HG02759 (cell line): ENCODE data around the gene RING1.
"Not testable (repeated sequence)": the region's sequence is repeated elsewhere in the genome, so short reads cannot be mapped to it uniquely, and the experiment has no call there.

Experiments
- ATAC-seq: cut with Tn5 transposase; IDR thresholded peaks from one replicate; pipeline ENCODE4 v1.9.1; 2021; ENCODE audit warnings: mild to moderate bottlenecking, moderate library complexity; ENCODE audit not compliant: unreplicated experiment

RING1 gene

DNA sequence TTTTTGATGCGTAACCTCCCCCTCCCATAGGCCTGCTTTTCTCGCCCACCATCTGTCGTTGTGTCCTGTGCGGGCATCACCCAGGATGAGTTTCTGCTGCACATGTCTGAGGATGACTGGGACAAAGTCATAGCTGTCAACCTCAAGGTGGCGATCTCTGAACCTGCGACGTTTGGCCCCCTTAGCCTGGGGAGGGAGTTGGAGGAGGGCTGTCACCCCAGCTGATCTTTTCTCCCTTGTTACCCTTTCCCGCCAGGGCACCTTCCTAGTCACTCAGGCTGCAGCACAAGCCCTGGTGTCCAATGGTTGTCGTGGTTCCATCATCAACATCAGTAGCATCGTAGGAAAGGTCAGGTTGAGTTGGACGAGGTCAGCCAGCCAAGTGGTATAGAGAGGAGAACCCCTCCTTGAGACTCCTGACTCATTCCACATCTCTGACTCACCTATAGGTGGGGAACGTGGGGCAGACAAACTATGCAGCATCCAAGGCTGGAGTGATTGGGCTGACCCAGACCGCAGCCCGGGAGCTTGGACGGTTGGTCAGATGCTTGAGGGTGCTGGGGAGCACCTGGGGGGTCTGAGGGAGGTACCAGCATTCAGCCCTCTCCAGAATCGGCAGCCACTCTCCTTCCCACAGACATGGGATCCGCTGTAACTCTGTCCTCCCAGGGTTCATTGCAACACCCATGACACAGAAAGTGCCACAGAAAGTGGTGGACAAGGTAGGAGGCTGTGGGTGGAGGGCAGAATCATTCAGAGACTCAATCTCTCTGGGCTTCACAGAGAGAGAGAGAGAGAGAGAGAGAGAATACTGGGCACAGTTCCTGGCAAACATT is 2.9 kb upstream of the RING1 start:
- ATAC-seq: no peak

DNA sequence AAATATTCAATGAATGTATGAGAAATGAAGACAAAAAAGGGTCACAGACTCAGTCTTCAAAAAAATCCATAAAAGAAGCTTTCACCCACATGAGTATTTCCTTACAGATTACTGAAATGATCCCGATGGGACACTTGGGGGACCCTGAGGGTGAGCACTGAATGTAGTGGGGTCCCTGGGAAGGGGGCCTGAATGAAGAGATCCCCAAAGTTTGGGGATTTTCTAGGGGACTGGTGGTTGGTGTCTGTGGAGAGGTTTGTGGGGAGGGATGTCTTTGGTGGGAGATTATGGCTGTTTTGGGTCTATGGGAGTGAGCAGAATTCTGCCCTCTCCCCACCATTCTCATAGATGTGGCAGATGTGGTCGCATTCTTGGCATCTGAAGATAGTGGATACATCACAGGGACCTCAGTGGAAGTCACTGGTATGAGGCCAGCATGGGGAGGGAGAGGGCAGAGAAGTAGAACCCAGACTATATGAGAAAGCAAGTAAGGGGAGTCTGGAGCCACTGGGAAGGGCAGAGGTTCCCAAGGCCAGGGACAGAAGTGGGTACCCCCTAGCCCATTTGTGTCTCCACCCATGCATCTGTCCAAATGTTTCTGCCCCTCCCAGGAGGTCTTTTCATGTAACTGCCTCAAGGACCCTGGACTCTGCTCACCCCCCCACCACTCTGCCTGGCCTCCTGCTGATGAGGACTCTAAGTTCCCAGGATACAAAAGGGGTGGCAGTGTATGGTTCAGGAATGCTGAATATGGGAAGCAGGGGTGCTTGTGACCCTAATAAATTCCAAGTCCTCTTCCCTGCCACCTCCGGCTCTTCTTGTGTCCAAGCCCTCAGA is 2.1 kb upstream of the RING1 start:
- ATAC-seq: no peak

DNA sequence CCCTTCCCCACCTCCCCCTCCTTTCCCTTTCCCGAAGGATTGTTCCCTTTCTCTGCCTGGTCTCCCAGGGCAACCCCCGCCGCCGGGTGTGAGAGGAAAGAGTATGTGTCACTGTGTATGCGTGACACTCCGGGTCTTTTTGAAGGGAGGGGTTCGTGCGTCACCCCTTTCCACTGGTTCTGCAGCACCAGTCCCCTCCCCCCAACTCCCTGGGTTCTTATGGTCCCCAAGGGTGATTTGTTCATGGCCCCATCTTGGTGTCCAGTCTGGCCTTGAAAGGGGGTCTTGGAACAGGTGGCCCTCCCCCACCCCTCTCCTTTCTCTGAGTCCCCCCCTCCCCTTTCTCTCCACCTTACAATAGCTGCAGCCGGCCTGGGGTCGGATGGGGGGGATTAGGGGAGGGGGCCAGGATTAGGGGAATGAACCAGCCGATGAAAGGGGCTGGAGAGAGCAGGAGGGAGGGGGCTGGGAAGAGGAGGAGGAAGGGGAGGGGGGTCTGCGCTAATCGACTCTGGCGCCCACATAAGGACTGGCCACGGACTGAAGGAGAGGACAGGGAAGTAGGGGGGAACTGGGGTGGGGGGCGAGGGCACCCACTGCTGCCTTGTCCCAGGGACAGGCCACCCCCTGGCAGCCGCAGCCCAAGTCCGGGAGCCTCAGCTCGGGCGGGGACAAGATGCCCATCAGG is 1.3 kb upstream of the RING1 start:
- ATAC-seq: no peak

DNA sequence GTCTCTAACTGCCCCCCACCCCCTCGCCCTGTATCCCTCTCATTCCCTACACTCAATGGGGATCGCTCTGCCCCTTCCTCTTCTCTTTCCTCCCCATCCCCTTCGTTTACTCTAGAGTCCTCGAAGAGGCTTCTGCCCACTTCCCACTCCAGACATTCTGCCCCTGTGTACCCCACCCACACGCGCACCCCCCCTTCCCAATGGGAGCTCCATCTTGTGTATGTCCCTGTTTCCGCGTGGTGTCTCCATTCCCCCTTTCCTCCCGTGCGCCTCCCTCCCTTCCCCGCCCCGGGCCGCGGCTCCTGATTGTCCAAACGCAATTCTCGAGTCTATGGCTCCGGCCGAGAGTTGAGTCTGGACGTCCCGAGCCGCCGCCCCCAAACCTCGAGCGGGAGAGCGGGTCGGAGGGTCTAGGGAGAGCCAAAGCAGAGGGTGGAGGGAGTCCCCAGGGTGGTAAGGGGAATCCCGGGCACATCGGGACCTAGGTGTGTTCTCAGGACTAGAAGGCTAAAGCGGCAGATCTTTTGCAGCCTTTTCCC is 679 bp upstream of the RING1 start:
- ATAC-seq: no peak

DNA sequence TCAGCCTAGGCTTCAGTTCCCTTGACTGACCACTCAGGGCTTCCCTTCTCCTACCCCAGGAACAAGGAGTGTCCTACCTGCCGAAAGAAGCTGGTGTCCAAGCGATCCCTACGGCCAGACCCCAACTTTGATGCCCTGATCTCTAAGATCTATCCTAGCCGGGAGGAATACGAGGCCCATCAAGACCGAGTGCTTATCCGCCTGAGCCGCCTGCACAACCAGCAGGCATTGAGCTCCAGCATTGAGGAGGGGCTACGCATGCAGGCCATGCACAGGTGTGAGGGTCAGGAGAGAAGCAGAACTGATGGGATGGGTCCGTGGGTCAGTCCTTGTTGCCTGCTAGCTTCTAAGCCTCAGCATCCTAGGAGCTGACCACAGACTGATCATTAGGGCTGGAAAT is 1.6 kb downstream of the RING1 start:
- no peak for ATAC-seq

DNA sequence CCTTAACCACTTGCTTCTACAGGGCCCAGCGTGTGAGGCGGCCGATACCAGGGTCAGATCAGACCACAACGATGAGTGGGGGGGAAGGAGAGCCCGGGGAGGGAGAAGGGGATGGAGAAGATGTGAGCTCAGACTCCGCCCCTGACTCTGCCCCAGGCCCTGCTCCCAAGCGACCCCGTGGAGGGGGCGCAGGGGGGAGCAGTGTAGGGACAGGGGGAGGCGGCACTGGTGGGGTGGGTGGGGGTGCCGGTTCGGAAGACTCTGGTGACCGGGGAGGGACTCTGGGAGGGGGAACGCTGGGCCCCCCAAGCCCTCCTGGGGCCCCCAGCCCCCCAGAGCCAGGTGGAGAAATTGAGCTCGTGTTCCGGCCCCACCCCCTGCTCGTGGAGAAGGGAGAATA is 2.8 kb downstream of the RING1 start:
- no peak for ATAC-seq

DNA sequence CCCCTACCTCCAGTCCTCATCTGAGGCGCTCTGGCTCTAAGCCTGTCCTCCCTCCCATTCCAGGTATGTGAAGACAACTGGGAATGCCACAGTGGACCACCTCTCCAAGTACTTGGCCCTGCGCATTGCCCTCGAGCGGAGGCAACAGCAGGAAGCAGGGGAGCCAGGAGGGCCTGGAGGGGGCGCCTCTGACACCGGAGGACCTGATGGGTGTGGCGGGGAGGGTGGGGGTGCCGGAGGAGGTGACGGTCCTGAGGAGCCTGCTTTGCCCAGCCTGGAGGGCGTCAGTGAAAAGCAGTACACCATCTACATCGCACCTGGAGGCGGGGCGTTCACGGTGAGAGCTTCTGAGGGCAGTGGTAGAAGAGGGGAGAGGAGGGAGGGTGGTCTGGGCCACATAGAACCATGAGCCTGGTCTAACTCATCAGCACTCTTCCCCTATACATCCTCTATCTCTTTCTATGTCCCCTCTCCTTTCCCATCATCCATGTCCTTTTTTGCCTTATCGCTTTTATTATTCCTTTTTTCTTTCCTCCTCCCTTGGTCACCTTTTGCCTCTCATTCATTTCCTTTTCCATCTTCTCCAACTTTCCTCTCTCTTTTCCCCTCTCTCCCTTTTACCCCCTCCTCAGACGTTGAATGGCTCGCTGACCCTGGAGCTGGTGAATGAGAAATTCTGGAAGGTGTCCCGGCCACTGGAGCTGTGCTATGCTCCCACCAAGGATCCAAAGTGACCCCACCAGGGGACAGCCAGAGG is 3.5 kb downstream of the RING1 start:
- ATAC-seq: no peak

DNA sequence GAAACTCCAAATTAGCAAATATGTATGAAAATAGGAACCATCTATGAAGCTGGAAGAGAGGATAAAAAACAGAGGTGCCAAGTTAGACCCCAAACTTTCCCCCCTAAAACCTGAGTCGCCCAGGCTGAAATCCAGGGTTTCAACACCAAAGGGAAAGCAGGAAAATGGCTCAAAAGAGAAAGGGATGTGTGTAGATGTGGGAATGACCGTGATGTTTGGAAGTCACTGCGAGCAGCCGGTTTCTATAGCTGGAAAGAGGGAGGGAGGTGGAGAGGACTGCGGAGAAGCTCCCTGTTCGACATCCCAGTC is 4.5 kb downstream of the RING1 start:
- ATAC-seq: no peak

DNA sequence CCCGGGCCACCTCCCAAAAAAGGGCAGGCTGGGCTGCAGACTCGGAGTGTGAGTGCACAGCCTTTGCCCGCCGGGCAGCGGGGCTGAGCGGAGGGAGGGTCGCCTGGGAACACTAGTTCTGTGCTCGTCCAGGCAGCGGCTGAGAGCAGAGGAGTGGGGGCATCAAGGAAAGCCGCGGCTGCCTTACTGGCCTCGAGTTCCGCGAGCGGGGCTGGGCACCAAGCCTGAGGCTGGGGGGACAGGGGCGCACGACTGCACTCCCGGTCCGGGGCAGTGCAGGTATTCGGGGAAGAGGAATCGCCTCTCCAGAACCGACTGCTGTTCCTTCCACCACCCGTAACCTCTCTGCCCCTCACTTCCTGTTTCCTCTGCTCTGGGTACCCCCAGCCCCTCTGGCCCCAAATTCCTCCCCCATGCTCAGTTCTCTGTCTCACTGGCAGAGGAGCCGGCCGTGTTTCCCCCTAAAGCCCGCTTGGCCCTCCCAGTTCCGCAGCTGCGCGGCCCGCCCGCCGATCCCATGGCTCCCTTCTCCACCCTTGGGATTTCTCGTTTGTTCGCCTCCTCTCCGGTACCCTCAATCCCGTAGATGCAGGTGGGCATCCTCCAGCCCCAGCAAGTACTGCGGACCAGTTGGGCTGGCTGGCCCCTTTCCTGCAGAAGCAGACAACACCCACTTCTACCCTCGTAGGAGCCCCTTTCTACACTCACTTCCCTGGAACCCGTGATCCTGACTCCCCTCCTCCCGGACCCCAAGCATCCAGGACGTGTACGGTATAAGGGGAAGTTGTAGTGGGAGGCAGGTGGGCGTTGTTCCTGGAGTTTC is 5.1 kb downstream of the RING1 start:
- no peak for ATAC-seq

DNA sequence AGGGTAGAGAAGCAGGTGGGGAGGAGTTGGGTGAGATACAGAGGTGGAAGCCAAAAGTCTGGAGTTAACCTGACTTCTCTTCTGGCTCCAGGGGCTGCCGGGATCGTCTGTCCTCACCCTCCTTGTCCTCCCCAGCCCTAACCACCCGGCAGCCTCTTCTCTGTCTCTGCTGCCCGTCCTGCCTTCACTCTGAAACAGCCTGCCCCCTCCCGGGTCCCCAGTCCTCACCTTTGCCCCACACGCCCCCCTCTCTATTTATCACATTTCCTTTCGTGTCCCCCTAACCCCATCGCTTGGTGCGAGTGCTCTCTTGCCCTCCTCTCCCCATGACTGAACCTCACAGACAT is 5.7 kb downstream of the RING1 start:
- ATAC-seq: no peak

DNA sequence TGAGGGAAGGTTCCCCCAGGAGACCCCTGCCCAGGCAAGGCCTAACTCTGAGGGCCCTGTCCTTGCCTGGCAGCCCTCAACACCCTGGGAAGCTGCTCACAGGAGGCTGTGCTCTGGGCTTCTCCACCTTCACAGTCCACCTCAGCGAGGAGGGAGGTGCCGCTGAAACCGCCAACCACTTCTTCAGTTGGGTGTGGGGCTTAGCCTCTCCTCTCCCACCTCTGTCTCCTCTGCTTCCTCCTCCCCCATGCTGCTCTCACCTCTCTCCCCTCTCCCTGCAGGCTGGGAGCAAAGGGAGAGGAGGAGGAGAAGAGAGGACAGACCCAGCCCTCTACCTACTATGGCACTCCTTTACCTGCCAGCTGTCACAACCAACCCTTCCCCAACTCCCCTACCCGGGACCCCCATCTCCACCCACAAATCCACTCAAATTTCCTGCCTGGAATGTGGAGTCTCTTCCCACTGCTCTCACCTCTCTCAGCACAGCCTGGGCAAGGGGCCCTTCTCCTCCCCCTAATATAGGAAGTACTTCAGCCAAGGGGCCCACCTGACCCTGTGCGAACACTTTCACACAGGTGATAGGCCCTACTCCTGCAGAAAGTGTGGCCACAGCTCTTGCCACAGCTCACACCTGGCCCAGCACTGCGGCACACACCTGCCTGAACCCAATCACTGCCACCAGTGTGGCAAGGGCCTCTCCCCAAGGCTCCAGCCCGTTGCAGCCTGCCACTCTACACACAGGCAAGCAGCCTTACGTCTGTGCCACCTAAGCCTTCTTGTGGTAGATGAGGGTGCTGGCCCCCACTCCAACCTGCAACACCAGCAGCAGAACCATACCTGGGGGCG is 7.2 kb downstream of the RING1 start:
- ATAC-seq: no peak

DNA sequence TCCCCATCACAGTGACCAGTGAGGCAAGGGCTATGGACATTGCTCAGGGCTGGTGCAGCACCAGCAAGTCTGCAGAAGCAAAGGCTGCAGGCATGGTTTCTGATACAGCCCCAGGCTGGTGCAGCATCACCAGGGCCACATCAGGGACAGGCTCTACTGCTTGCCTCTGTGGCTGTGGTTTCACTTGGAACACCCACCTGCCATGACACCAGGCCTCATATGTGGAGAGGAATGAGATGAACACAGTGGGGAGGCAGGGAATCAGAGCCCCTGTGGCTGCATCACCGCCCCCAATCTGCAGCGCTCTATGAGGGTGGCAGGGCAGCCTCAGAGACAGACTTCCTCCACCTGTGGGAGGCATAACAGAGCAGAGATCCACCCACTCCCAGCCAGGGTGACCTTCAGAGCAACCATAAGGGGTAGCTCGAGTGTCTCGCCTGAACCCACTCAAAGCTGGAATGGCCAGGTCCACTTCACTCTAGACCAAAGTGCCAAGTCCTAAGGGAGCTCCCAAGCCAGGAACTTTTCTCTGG is 7.9 kb downstream of the RING1 start:
- no peak for ATAC-seq

DNA sequence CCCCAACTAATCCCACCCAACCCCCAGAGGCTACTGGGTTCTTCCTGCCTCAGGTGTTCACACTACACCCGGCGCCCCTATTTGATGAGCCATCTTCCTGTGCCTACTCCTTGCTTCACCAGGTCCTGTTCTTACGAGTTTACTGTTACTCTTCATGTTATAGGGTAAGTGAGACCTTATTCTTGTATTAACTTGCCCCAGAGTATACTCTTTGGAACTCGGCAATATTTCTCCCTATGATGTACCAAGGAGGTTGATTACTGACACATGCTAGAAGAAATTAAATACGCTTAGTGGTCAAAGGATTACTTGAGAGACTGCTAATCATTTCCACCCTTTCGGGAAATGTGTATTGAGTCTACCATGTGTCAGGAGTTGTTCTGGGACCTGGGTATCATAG is 8.9 kb downstream of the RING1 start:
- no peak for ATAC-seq

DNA sequence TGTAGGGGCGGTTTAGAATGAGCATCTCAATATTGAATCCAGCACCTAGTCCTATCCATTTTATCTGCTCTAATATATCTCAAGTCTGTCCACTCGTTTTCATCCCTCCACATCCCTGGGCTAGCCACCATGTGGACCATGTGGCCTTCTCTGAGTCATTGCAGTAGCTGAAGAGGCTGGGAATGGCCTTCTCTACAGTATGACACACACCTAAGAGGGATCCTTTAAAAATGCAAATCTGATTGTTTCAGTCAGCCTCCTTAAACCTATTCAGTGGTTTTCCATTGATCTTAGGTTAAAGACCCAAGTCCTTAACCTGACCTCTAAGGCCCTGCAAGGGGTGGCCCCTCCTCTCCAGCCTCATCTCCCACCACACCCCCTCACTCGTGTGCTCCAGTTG is 9.4 kb downstream of the RING1 start:
- ATAC-seq: no peak

DNA sequence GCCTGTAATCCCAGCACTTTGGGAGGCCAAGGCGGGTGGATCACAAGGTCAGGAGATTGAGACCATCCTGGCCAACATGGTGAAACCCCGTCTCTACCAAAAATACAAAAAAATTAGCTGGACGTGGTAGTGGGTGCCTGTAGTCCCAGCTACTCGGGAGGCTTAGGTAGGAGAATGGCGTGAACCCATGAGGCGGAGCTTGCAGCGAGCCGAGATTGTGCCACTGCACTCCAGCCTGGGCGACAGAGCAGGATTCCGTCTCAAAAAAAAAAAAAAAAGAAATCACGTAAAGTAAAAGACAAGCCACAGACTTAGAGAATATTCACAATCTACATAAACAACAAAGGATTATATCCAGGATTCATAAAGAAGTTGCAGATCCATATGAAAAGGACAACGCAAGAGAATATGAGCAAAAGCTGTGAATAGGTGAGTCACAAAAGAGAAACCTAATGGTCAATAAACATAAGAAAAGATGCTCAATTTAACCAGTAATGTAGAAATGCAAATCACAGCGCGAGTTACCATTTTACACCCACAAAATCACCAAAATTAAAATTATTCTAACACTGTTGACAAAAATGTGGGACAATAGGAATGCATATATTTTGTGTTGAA is 18.3 kb downstream of the RING1 start:
- ATAC-seq: not testable (repeated sequence)

DNA sequence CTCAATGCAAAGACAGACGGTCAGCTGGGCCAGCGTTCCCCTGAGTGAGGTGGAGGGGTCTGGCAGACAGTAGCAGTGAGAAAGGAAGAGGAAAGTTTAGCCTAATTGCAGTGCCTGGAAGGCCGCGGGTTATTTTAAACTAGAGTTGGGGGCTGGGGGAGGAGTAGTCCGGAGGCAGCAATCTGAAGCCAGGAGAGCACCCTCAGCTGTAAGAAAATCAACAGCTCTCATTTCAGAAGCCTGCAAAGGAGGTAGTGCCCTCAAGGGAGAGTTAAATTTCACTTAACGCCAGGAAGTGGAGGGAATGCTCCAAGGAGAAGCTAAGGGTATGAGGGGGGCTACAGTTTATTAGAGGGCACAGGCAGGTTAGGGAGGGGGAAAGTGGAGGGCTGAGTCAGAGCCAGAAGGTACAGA is 26.9 kb downstream of the RING1 start:
- no peak for ATAC-seq

DNA sequence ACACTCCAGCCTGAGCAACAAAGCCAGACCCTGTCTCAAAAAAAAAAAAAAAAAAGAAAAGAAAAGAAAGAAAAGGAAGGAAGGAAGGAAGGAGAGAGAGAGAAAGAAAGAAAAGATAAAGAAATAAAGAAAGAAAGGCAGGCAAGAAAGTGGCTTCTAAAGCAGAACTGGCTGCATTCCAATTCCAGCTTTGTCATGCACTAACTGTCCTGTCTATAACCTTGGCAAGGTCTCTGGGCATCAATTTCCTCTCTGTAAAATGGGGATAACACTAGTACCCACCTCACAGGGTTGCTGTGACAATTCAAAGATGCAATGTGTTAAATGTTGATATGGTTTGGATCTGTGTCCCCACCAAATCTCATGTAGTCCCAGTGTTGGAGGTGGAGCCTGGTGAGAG is 28.0 kb downstream of the RING1 start:
- no peak for ATAC-seq

DNA sequence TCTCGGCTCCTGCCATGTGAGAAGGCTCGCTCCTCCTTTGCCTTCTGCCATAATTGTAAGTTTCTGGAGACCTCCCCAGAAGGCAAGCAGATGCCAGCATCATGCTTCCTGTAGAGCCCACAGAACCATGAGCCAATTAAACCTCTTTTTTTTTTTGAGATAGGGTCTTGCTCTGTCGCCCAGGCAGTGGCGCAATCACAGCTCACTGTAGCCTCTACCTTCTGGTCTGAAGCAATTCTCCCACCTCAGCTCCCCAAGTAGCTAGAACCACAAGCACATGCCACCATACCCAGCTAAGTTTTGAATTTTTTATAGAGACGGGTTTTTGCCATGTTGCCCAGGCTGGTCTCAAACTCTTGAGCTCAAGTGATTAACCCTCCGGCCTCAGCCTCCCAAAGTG is 28.6 kb downstream of the RING1 start:
- no peak for ATAC-seq

DNA sequence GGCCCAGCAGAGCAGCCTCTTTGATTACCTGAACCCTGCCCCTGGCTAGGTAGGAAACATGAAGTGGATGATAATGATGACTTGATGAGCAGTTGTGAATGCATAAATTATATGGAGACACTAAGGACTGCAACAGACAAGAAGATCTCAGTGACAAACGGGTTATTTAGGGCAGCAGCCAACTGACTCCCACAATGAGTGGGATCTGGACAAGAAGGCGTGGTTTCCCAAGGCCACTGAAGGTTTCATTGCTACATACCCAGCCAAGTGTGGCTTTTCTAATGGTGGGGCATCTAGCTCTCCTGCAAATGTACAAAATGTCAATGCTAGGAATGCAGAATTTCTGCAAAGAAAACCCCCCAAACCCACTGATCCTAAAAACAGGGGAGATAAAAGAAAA is 29.4 kb downstream of the RING1 start:
- no peak for ATAC-seq
